ENCODE results near the gene LCN1.

- TF ChIP-seq EZH2 (IDR thresholded peaks at IDR 0.05) (no peak), CTCF (IDR thresholded peaks at IDR 0.05) (no peak), EZH2phosphoT487 (IDR thresholded peaks at IDR 0.05) (no peak)
Observed at GRCh38 chr9:135531096-135531495, 9.9 kb downstream of the LCN1 start.

All from neural progenitor cell (in vitro differentiated cells).